H1 (cell line): ENCODE measurements around the gene TM2D1. TPM values are rescaled to one million over a fixed set of nuclear protein-coding genes. Genes with fewer than 3 reads are reported as not detected.

Experiments
- NANOG ChIP-seq: IDR thresholded peaks from 2 replicates; pipeline ENCODE4 v1.6.1; 2011; ENCODE audit warnings: low read length, low read depth, mild to moderate bottlenecking, inconsistent platforms; ENCODE audit not compliant: insufficient read depth, poor library complexity, severe bottlenecking
- SUZ12 ChIP-seq: fragments of 200-600 bp; sonication (generic); IDR thresholded peaks from 2 replicates; pipeline ENCODE4 v1.6.1; 2012; ENCODE audit warnings: mild to moderate bottlenecking, inconsistent platforms, low read length, moderate library complexity, mixed read lengths
- polyA plus RNA-seq, 7 experiments: library from polyadenylated mRNA; depleted of rRNA in 3 of 7; stranded (reverse) in 5 of 7; unstranded in 2 of 7; fragments of >200 nt in 5 of 7; fragments of 200-250 nt in 2 of 7; gene quantifications; 1 replicate in 5 of 7; 2 replicates in 1 of 7; 4 replicates in 1 of 7; pipeline versions ENCODE4 v1.2.1 to v1.2.3, GENCODE V29; 2011 to 2013; ENCODE audit warnings: missing spikeins in 2 of 7, mixed read lengths in 2 of 7
- total RNA-seq: library from RNA; stranded (reverse); fragmentation: NEBNext Ultra II Directional; extraction: Animal tissue kit (Norgen Biotek cat#: 25700); gene quantifications from 2 replicates; pipeline ENCODE4 v1.2.1, GENCODE V29; 2021

TM2D1 gene
- total and polyA plus RNA-seq, 2 of the 8 experiments (the other 6 are each of a cell fraction or from before 2014, with no cell fraction given), result 17.7 to 20.5 TPM

DNA sequence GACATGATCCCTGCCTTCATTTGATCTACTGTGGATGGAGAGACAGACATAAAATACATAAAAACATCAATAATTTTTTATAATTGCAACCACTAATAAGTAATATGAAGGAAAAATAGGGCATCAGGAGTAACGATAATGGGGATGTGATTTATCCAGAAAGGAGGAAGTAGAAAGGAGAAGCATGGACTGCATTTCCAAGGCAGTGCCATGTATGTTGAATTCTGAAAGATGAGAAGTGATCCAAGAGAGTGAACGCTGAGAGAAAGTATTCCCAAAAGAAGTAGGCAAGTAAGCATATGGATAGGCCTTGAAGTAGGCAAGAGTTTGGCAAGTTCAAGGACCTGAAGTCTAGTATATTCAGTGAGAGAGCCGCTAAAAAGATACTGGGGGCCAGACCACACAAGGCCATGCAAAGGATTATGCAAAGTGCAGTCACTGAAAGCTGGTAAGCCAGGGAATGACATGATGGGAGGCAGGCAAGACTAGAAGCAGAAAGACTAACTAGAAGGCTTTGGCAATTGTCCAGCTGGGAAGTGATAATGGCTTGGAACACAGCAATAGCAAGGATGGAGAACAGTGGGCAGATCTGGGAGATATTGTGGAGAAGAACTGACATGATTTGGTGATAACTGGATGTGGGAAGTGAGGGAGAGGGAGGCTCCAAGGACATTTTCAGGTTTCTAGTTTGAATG is 85.9 kb downstream of the TM2D1 start (continued):
- TF ChIP-seq SUZ12 (no peak), NANOG (no peak)
